Liver (tissue), 9 donors: ENCODE measurements around the gene PPY. TPM values are rescaled to one million over a fixed set of nuclear protein-coding genes. Genes with fewer than 3 reads are reported as not detected.

ENCODE experiments used
- DNase-seq: peaks from one replicate; pipeline ENCODE4 v3.0.0-alpha.2; 2017; ENCODE audit warnings: low spot score
- H3K27ac ChIP-seq, 2 donors: one replicate each; pipeline ENCODE4 v1.7.0; 2013; ENCODE audit warnings: inconsistent platforms in 2 of 2, low read length in 2 of 2, control low read depth in 1 of 2, low read depth in 1 of 2, mild to moderate bottlenecking in 1 of 2
- H3K27me3 ChIP-seq, 4 donors: one replicate each; pipeline versions ENCODE4 v1.6.1 to v1.7.0; 2013; ENCODE audit warnings: low read length in 3 of 4, inconsistent platforms in 1 of 4, mild to moderate bottlenecking in 1 of 4, moderate library complexity in 1 of 4; ENCODE audit not compliant: control insufficient read depth in 4 of 4, insufficient read depth in 4 of 4
- H3K36me3 ChIP-seq, 4 donors: one replicate each; pipeline versions ENCODE4 v1.6.1 to v1.7.0; 2013; ENCODE audit warnings: low read length in 3 of 4, mild to moderate bottlenecking in 3 of 4, low read depth in 1 of 4, moderate library complexity in 1 of 4; ENCODE audit not compliant: control insufficient read depth in 4 of 4, insufficient read depth in 3 of 4
- H3K4me1 ChIP-seq, 4 donors: one replicate each; pipeline versions ENCODE4 v1.6.1 to v1.7.0; 2013; ENCODE audit warnings: low read length in 3 of 4, mild to moderate bottlenecking in 3 of 4, moderate library complexity in 1 of 4; ENCODE audit not compliant: control insufficient read depth in 4 of 4, insufficient read depth in 4 of 4
- H3K4me3 ChIP-seq, 3 donors: one replicate each; pipeline versions ENCODE4 v1.6.1 to v1.7.0; 2013; ENCODE audit warnings: low read length in 3 of 3, control low read depth in 1 of 3, low read depth in 1 of 3, mild to moderate bottlenecking in 1 of 3
- H3K9ac ChIP-seq, 2 donors: one replicate each; pipeline ENCODE4 v1.7.0; 2013; ENCODE audit warnings: low read length in 2 of 2, mild to moderate bottlenecking in 2 of 2, moderate library complexity in 2 of 2, control low read depth in 1 of 2, low read depth in 1 of 2
- H3K9me3 ChIP-seq, 4 donors: one replicate each; pipeline versions ENCODE4 v1.6.1 to v1.7.0; 2013; ENCODE audit warnings: low read length in 3 of 4; ENCODE audit not compliant: control insufficient read depth in 4 of 4
- ATF3 ChIP-seq: IDR thresholded peaks from 2 replicates; pipeline ENCODE4 v1.6.1; 2016; ENCODE audit warnings: antibody characterized with exemption
- CTCF ChIP-seq: fragments of 150-350 bp; IDR thresholded peaks from 2 replicates; pipeline ENCODE4 v1.5.1; 2017; ENCODE audit warnings: improper control_type of control experiment, low read depth, low read length; ENCODE audit not compliant: missing input control
- EGR1 ChIP-seq, 2 donors: IDR thresholded peaks; 2 replicates each; pipeline ENCODE4 v1.6.1; 2016 to 2018; ENCODE audit warnings: antibody characterized with exemption in 2 of 2, low read depth in 2 of 2
- FOXA1 ChIP-seq: IDR thresholded peaks from 2 replicates; pipeline ENCODE4 v1.6.1; 2016; ENCODE audit warnings: antibody characterized with exemption
- FOXA2 ChIP-seq: IDR thresholded peaks from 2 replicates; pipeline ENCODE4 v1.6.1; 2016; ENCODE audit warnings: antibody characterized with exemption
- GABPA ChIP-seq, 2 donors: IDR thresholded peaks in 1 of 2; conservative IDR thresholded peaks in 1 of 2; 2 replicates each; pipeline ENCODE4 v1.6.1; 2016; ENCODE audit warnings: antibody characterized with exemption in 2 of 2, mild to moderate bottlenecking in 1 of 2, moderate library complexity in 1 of 2
- HNF4A ChIP-seq, 2 donors: conservative IDR thresholded peaks; 2 replicates each; pipeline ENCODE4 v1.6.1; 2016; ENCODE audit warnings: antibody characterized with exemption in 2 of 2, mild to moderate bottlenecking in 2 of 2
- HNF4G ChIP-seq: IDR thresholded peaks from 2 replicates; pipeline ENCODE4 v1.6.1; 2016; ENCODE audit warnings: antibody characterized with exemption
- JUND ChIP-seq, 2 donors: IDR thresholded peaks; 2 replicates each; pipeline ENCODE4 v1.6.1; 2016; ENCODE audit warnings: antibody characterized with exemption in 2 of 2
- NR2F2 ChIP-seq: IDR thresholded peaks from 2 replicates; pipeline ENCODE4 v1.6.1; 2016; ENCODE audit warnings: antibody characterized with exemption
- RAD21 ChIP-seq, 2 donors: IDR thresholded peaks; 2 replicates each; pipeline ENCODE4 v1.6.1; 2016; ENCODE audit warnings: antibody characterized with exemption in 2 of 2, mild to moderate bottlenecking in 2 of 2
- RXRA ChIP-seq, 2 donors: IDR thresholded peaks; 2 replicates each; pipeline ENCODE4 v1.6.1; 2017 to 2018; ENCODE audit warnings: antibody characterized with exemption in 2 of 2, mild to moderate bottlenecking in 1 of 2
- SP1 ChIP-seq: IDR thresholded peaks from 2 replicates; pipeline ENCODE4 v1.6.1; 2018; ENCODE audit warnings: antibody characterized with exemption, mild to moderate bottlenecking
- TAF1 ChIP-seq: conservative IDR thresholded peaks from 2 replicates; pipeline ENCODE4 v1.6.1; 2016; ENCODE audit warnings: antibody characterized with exemption, mild to moderate bottlenecking
- YY1 ChIP-seq: IDR thresholded peaks from 2 replicates; pipeline ENCODE4 v1.6.1; 2016; ENCODE audit warnings: antibody characterized with exemption, mild to moderate bottlenecking
- WGBS: extraction: QIAGEN DNeasy Blood & Tissue Kit; methylation state at CpG from one replicate; pipeline ENCODE4 v1.1.7; 2013; 5-methylcytosine and 5-hydroxymethylcytosine counted together
- polyA plus RNA-seq, 2 donors: library from polyadenylated mRNA; stranded (reverse) in 1 of 2; unstranded in 1 of 2; fragments of 200-250 nt in 1 of 2; fragments of >200 nt in 1 of 2; fragmentation: Nextera tagmentation in 1 of 2; extraction: Ambion mirVana in 1 of 2; gene quantifications; one replicate each; pipeline versions ENCODE4 v1.2.1 to v1.2.3, GENCODE V29; 2013 to 2015
- total RNA-seq, 2 donors: library from RNA; depleted of rRNA; stranded (reverse); fragments of >200 nt; gene quantifications; one replicate each; pipeline ENCODE4 v1.2.3, GENCODE V29; 2014
- TF ChIP-seq, protein P1 (sequence below): IDR thresholded peaks from 2 replicates; pipeline ENCODE4 v1.6.1; 2016; ENCODE audit warnings: antibody characterized with exemption
- TF ChIP-seq, protein P2 (sequence below): IDR thresholded peaks from 2 replicates; pipeline ENCODE4 v1.6.1; 2016; ENCODE audit warnings: antibody characterized with exemption, mild to moderate bottlenecking
- TF ChIP-seq, protein P3 (sequence below): IDR thresholded peaks from 2 replicates; pipeline ENCODE4 v1.6.1; 2016; ENCODE audit warnings: antibody characterized with exemption
- donor health status: healthy.
- donor health status: healthy.
- donor health status: healthy.
- donor health status: healthy.
- donor health status: healthy.

Gene PPY
- total and polyA plus RNA-seq, 4 donors: not detected

GRCh38 chr17:43938838-43939182 lies 3.5 kb downstream of the PPY start:
- 82% methylated on average over 6 of the region's 6 CpGs for WGBS
- no peak overlapping the region for H3K27ac ChIP-seq
- H3K4me3 ChIP-seq: no peak overlapping the region
- no peak for TF ChIP-seq EGR1 (IDR thresholded peaks at IDR 0.05; ENCODE audit: low read depth in 2 of 2)
- TF ChIP-seq NR2F2: no peak
- TF ChIP-seq, protein P1, sequence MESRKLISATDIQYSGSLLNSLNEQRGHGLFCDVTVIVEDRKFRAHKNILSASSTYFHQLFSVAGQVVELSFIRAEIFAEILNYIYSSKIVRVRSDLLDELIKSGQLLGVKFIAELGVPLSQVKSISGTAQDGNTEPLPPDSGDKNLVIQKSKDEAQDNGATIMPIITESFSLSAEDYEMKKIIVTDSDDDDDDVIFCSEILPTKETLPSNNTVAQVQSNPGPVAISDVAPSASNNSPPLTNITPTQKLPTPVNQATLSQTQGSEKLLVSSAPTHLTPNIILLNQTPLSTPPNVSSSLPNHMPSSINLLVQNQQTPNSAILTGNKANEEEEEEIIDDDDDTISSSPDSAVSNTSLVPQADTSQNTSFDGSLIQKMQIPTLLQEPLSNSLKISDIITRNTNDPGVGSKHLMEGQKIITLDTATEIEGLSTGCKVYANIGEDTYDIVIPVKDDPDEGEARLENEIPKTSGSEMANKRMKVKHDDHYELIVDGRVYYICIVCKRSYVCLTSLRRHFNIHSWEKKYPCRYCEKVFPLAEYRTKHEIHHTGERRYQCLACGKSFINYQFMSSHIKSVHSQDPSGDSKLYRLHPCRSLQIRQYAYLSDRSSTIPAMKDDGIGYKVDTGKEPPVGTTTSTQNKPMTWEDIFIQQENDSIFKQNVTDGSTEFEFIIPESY: no peak
- TF ChIP-seq HNF4G: no peak
- TF ChIP-seq, protein P2, sequence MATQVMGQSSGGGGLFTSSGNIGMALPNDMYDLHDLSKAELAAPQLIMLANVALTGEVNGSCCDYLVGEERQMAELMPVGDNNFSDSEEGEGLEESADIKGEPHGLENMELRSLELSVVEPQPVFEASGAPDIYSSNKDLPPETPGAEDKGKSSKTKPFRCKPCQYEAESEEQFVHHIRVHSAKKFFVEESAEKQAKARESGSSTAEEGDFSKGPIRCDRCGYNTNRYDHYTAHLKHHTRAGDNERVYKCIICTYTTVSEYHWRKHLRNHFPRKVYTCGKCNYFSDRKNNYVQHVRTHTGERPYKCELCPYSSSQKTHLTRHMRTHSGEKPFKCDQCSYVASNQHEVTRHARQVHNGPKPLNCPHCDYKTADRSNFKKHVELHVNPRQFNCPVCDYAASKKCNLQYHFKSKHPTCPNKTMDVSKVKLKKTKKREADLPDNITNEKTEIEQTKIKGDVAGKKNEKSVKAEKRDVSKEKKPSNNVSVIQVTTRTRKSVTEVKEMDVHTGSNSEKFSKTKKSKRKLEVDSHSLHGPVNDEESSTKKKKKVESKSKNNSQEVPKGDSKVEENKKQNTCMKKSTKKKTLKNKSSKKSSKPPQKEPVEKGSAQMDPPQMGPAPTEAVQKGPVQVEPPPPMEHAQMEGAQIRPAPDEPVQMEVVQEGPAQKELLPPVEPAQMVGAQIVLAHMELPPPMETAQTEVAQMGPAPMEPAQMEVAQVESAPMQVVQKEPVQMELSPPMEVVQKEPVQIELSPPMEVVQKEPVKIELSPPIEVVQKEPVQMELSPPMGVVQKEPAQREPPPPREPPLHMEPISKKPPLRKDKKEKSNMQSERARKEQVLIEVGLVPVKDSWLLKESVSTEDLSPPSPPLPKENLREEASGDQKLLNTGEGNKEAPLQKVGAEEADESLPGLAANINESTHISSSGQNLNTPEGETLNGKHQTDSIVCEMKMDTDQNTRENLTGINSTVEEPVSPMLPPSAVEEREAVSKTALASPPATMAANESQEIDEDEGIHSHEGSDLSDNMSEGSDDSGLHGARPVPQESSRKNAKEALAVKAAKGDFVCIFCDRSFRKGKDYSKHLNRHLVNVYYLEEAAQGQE: no peak
- TF ChIP-seq RXRA (IDR thresholded peaks at IDR 0.05): no peak
- TF ChIP-seq YY1: no peak
- TF ChIP-seq TAF1: no peak
- TF ChIP-seq, protein P3, sequence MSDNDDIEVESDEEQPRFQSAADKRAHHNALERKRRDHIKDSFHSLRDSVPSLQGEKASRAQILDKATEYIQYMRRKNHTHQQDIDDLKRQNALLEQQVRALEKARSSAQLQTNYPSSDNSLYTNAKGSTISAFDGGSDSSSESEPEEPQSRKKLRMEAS: no peak
- no peak for TF ChIP-seq ATF3
- no peak for TF ChIP-seq FOXA1
- no peak for TF ChIP-seq FOXA2
- no peak for TF ChIP-seq HNF4A (conservative IDR thresholded peaks at IDR 0.05)
- no peak for TF ChIP-seq CTCF
- TF ChIP-seq SP1: no peak
- TF ChIP-seq RAD21 (IDR thresholded peaks at IDR 0.05): no peak
- no peak for TF ChIP-seq JUND (IDR thresholded peaks at IDR 0.05)
- H3K36me3 ChIP-seq: no peaks in the 10 kb centered on the region
- no peak for DNase-seq
- no peaks in the 10 kb centered on the region for H3K9me3 ChIP-seq
- H3K4me1 ChIP-seq: peaks cover 0 to 6% (median 4%) of the 10 kb centered on the region in 4 donors
- H3K27me3 ChIP-seq: no peaks in the 10 kb centered on the region
- H3K9ac ChIP-seq: no peak overlapping the region

GRCh38 chr17:43936434-43936833 lies 5.8 kb downstream of the PPY start:
- WGBS: 95% methylated on average over 3 of the region's 3 CpGs
- no peaks in the 10 kb centered on the region for H3K27me3 ChIP-seq
- TF ChIP-seq TAF1 (no peak), HNF4A (conservative IDR thresholded peaks at IDR 0.05) (no peak), JUND (IDR thresholded peaks at IDR 0.05) (no peak), GABPA (IDR thresholded peaks at IDR 0.05 in 1 of 2, conservative IDR thresholded peaks at IDR 0.05 in 1 of 2) (no peak), ATF3 (no peak), SP1 (no peak), EGR1 (IDR thresholded peaks at IDR 0.05; ENCODE audit: low read depth in 2 of 2) (no peak), RXRA (IDR thresholded peaks at IDR 0.05) (no peak)
- TF ChIP-seq, protein P1: no peak
- TF ChIP-seq, protein P2: no peak
- TF ChIP-seq, protein P3: no peak

More at GRCh38 chr17:43936434-43936833, 5.8 kb downstream of the PPY start:
- Histone ChIP-seq H3K27ac (no peak overlapping the region), H3K36me3 (no peaks in the 10 kb centered on the region), H3K9me3 (no peaks in the 10 kb centered on the region), H3K4me3 (no peak overlapping the region), H3K9ac (no peak overlapping the region), H3K4me1 (peaks cover 0 to 6% (median 5%) of the 10 kb centered on the region in 4 donors)
- no peak for DNase-seq
